PC-9 (cell line): ENCODE data around the gene WFIKKN2. TPM values are rescaled to one million over a fixed set of nuclear protein-coding genes. Genes with fewer than 3 reads are reported as not detected.

Source experiments
- BruUV-seq: library from RNA; stranded (reverse); fragments of 400-500 nt; replicated peaks from 2 replicates; lab custom pipeline; 2021; lab: Mats Ljungman, UMichigan
- CTCF ChIA-PET: fragments of 300-600 bp; sonication (Branson Sonifier 250); formaldehyde crosslinking; loops from one replicate; lab custom pipeline; 2022; ENCODE audit warnings: antibody characterized with exemption; lab: Charles Lee
- POLR2A ChIA-PET: fragments of 300-600 bp; sonication (Branson Sonifier 250); formaldehyde crosslinking; loops from one replicate; lab custom pipeline; 2022; ENCODE audit warnings: antibody characterized with exemption; ENCODE audit not compliant: unreplicated experiment; lab: Charles Lee
- DNase-seq, 2 experiments: peaks; one replicate each; pipeline versions ENCODE4 v3.0.0 to v3.0.0-alpha.2; 2015 to 2022; ENCODE audit warnings: mixed read lengths in 1 of 2
- H2AFZ ChIP-seq: fragments of 200-600 bp; sonication (generic); 2 replicates; pipeline ENCODE4 v1.8.1; 2017; ENCODE audit warnings: antibody characterized with exemption
- H3F3A ChIP-seq: fragments of 200-600 bp; sonication (generic); 2 replicates; pipeline ENCODE4 v1.8.1; 2017; ENCODE audit warnings: antibody characterized with exemption, mild to moderate bottlenecking, low read depth; ENCODE audit not compliant: insufficient read depth
- H3K27ac ChIP-seq: fragments of 200-600 bp; sonication (generic); 2 replicates; pipeline ENCODE4 v1.6.1; 2016; ENCODE audit warnings: mixed run types
- H3K27me3 ChIP-seq: fragments of 200-600 bp; sonication (generic); 2 replicates; pipeline ENCODE4 v1.6.1; 2016; ENCODE audit warnings: low read depth, mixed run types; ENCODE audit not compliant: insufficient read depth
- H3K36me3 ChIP-seq: fragments of 200-600 bp; sonication (generic); 2 replicates; pipeline ENCODE4 v1.6.1; 2016; ENCODE audit warnings: low read depth, mixed run types
- H3K4me1 ChIP-seq: fragments of 200-600 bp; sonication (generic); replicated peaks from 2 replicates; pipeline ENCODE4 v1.6.1; 2016; ENCODE audit warnings: mixed run types; ENCODE audit not compliant: insufficient read depth
- H3K4me2 ChIP-seq: fragments of 200-600 bp; sonication (generic); 2 replicates; pipeline ENCODE4 v1.6.1; 2017; ENCODE audit warnings: mixed run types
- H3K4me3 ChIP-seq: fragments of 200-600 bp; sonication (generic); 2 replicates; pipeline ENCODE4 v1.6.1; 2016; ENCODE audit warnings: mixed run types
- H3K79me2 ChIP-seq: fragments of 200-600 bp; sonication (generic); 2 replicates; pipeline ENCODE4 v1.6.1; 2017; ENCODE audit warnings: low read depth, mixed run types
- H3K9me2 ChIP-seq: fragments of 200-600 bp; sonication (generic); 2 replicates; pipeline ENCODE4 v1.8.1; 2017; ENCODE audit warnings: mild to moderate bottlenecking; ENCODE audit not compliant: insufficient read depth
- H3K9me3 ChIP-seq: fragments of 200-600 bp; sonication (generic); 2 replicates; pipeline ENCODE4 v1.8.1; 2016; ENCODE audit warnings: low read depth; ENCODE audit not compliant: insufficient read depth
- H4K20me1 ChIP-seq: fragments of 200-600 bp; sonication (generic); 2 replicates; pipeline ENCODE4 v1.8.1; 2017; ENCODE audit not compliant: insufficient read depth
- EZH2 ChIP-seq: fragments of 200-600 bp; sonication (generic); IDR thresholded peaks from 2 replicates; pipeline ENCODE4 v1.8.0; 2017; ENCODE audit warnings: antibody characterized with exemption, low read depth
- intact Hi-C: fragments of 100-400 bp; cut with micrococcal nuclease; formaldehyde crosslinking; loops from one replicate; pipeline ENCODE4 v1.10.0; 2022; ENCODE audit not compliant: unreplicated experiment
- total RNA-seq: library from RNA; stranded (reverse); gene quantifications from 2 replicates; pipeline ENCODE4 v1.2.3, GENCODE V29; 2021
- TF ChIP-seq, protein P1 (sequence below): fragments of 200-600 bp; sonication (generic); conservative IDR thresholded peaks from 2 replicates; pipeline ENCODE4 v1.6.1; 2017; ENCODE audit warnings: mixed run types, antibody characterized with exemption, mild to moderate bottlenecking, moderate library complexity

The WFIKKN2 gene
- total RNA-seq, 1 experiment from 2014 or later = not detected

DNA sequence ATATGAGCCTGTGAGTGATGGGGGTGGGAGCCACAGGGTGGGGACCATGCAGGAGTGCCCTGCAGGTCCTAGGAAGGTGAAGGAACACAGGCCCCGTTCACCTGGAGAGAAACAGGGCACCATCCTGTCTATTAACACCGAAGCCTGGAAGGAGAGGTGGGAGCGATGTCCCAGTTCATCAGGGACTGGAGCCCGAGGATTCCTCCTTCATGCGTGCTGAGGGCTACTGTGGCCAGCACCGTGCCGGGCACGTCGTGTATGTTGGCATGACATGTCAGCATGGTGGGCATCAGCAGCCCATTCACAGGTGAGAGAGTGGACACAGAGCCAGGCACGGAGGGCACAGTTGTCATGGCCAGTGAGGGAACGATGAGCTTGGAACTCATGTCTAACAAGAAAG, 1.4 kb downstream of the WFIKKN2 start:
- H3K36me3 ChIP-seq = no peaks in the 10 kb centered on the region
- H3K27me3 ChIP-seq = peaks cover 27% of the 10 kb centered on the region
- H3F3A ChIP-seq = no peaks in the 10 kb centered on the region
- no peak overlapping the region for H2AFZ ChIP-seq
- TF ChIP-seq EZH2 = no peak
- TF ChIP-seq, protein P1, sequence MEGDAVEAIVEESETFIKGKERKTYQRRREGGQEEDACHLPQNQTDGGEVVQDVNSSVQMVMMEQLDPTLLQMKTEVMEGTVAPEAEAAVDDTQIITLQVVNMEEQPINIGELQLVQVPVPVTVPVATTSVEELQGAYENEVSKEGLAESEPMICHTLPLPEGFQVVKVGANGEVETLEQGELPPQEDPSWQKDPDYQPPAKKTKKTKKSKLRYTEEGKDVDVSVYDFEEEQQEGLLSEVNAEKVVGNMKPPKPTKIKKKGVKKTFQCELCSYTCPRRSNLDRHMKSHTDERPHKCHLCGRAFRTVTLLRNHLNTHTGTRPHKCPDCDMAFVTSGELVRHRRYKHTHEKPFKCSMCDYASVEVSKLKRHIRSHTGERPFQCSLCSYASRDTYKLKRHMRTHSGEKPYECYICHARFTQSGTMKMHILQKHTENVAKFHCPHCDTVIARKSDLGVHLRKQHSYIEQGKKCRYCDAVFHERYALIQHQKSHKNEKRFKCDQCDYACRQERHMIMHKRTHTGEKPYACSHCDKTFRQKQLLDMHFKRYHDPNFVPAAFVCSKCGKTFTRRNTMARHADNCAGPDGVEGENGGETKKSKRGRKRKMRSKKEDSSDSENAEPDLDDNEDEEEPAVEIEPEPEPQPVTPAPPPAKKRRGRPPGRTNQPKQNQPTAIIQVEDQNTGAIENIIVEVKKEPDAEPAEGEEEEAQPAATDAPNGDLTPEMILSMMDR = no peak
- CTCF ChIA-PET = no interaction called here
- no peak overlapping the region for H3K4me2 ChIP-seq
- no peaks in the 10 kb centered on the region for H4K20me1 ChIP-seq
- BruUV-seq = no TSS peak
- no peaks in the 10 kb centered on the region for H3K79me2 ChIP-seq
- intact Hi-C loops = no loop called here
- POLR2A ChIA-PET = no interaction called here
- no peaks in the 10 kb centered on the region for H3K4me1 ChIP-seq
- peak in 1 of 2 experiments; percentile 8 for DNase-seq
- H3K4me3 ChIP-seq = no peak overlapping the region
- no peak overlapping the region for H3K27ac ChIP-seq
- H3K9me3 ChIP-seq = no peaks in the 10 kb centered on the region
- no peaks in the 10 kb centered on the region for H3K9me2 ChIP-seq

GRCh38 chr17:50837286-50837979, 2.0 kb downstream of the WFIKKN2 start:
- H3K4me2 ChIP-seq = no peak overlapping the region
- no peaks in the 10 kb centered on the region for H4K20me1 ChIP-seq
- no peaks in the 10 kb centered on the region for H3K9me2 ChIP-seq
- CTCF ChIA-PET = no interaction called here
- H3K4me1 ChIP-seq = no peaks in the 10 kb centered on the region
- peak in 1 of 2 experiments; percentile 25 for DNase-seq
- no peaks in the 10 kb centered on the region for H3F3A ChIP-seq
- no peak overlapping the region for H3K27ac ChIP-seq
- H2AFZ ChIP-seq = no peak overlapping the region
- POLR2A ChIA-PET = no interaction called here
- peaks cover 27% of the 10 kb centered on the region for H3K27me3 ChIP-seq
- H3K4me3 ChIP-seq = no peak overlapping the region
- intact Hi-C loops = no loop called here
- no peaks in the 10 kb centered on the region for H3K36me3 ChIP-seq
- no TSS peak for BruUV-seq
- no peaks in the 10 kb centered on the region for H3K79me2 ChIP-seq
- TF ChIP-seq EZH2 = no peak
- TF ChIP-seq, protein P1 = no peak
- H3K9me3 ChIP-seq = no peaks in the 10 kb centered on the region

DNA sequence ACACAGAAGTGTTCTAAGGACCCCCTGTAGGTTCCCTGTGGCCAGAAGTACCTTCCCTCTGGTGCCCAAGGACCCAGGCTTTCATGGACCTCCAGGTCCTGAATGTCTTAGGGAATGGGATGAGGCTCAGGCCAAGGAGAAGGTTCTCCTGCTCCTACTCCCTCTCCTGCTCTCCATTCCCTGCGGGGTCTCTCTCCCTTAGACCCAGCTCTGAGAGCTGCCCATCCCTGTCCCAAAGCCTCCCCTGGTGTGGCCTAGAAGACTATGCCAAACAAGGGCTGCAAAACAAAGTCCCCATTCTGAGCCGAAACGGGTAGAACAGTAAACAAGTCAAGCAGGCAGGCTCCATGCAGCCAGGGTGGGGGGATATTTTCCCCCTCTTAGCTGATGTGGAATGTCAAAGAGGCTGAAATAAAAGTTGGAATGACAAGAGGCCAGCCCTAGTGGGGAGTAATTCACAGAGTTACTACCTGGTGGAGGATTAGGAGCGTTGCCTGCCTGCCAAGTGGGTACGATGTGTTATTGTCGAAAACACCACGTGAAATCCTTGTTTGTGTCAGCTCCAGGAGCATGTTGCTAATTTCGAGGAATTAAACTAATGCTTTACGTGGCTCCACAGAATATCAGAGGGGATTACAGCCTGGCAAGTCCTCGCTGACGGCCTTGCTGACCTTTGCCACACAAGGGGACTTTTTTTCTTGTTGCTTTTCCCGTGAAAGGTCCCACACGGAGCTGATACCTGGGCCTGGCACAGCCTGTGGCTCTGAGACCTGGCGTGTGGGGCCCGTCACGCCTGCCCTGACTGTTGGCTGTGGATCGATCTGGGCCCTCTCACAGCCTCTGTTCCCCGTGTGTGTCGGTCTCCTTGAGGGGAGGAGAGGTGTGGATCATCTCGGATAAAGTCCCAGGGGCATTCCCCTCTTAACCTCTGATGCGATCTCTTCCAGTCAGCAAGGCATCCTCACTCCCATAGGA, 2.9 kb downstream of the WFIKKN2 start:
- H3K36me3 ChIP-seq = no peaks in the 10 kb centered on the region
- H3K9me3 ChIP-seq = no peaks in the 10 kb centered on the region
- no peaks in the 10 kb centered on the region for H3K9me2 ChIP-seq
- no peak overlapping the region for H3K27ac ChIP-seq
- H3K27me3 ChIP-seq = peaks cover 27% of the 10 kb centered on the region
- H3K4me2 ChIP-seq = no peak overlapping the region
- no peaks in the 10 kb centered on the region for H3F3A ChIP-seq
- H3K4me1 ChIP-seq = no peaks in the 10 kb centered on the region
- ChIA-PET CTCF (interaction anchor here (0.6 kb wide), 1 partner anchor 56 kb away, joined by 13 read pairs; no protein-coding TSS in a partner anchor), POLR2A (no interaction called here)
- TF ChIP-seq EZH2 = no peak
- TF ChIP-seq, protein P1 = no peak
- no peaks in the 10 kb centered on the region for H4K20me1 ChIP-seq
- DNase-seq = peak in 1 of 2 experiments; percentile 24
- BruUV-seq = no TSS peak
- H2AFZ ChIP-seq = no peak overlapping the region
- intact Hi-C loops = no loop called here
- H3K4me3 ChIP-seq = no peak overlapping the region
- no peaks in the 10 kb centered on the region for H3K79me2 ChIP-seq
